GM10847 (cell line): ENCODE results near the gene RAB7A.

ENCODE experiments used
- POLR2A ChIP-seq: IDR thresholded peaks from 2 replicates; pipeline ENCODE4 v1.6.1; 2011; ENCODE audit not compliant: insufficient read length; ENCODE audit errors: extremely low read depth

RAB7A gene

GRCh38 chr3:128734523-128735189 lies 8.7 kb downstream of the RAB7A start:
- no peak for TF ChIP-seq POLR2A

GRCh38 chr3:128735287-128735686 lies 9.3 kb downstream of the RAB7A start:
- TF ChIP-seq POLR2A: no peak

GRCh38 chr3:128735884-128736283 lies 9.9 kb downstream of the RAB7A start:
- TF ChIP-seq POLR2A: no peak

- no peak for TF ChIP-seq POLR2A
Measured at GRCh38 chr3:128736601-128737000, 10.6 kb downstream of the RAB7A start.

GRCh38 chr3:128740621-128741020 lies 14.6 kb downstream of the RAB7A start:
- no peak for TF ChIP-seq POLR2A

- TF ChIP-seq POLR2A: no peak
Measured at GRCh38 chr3:128742821-128743594, 17.0 kb downstream of the RAB7A start.

GRCh38 chr3:128745742-128746141 lies 19.8 kb downstream of the RAB7A start:
- no peak for TF ChIP-seq POLR2A

GRCh38 chr3:128746881-128747280 lies 20.9 kb downstream of the RAB7A start:
- TF ChIP-seq POLR2A: no peak

GRCh38 chr3:128748557-128748956 lies 22.6 kb downstream of the RAB7A start:
- TF ChIP-seq POLR2A: no peak

GRCh38 chr3:128749035-128749434 lies 23.1 kb downstream of the RAB7A start:
- TF ChIP-seq POLR2A: no peak

GRCh38 chr3:128753715-128754114 lies 27.7 kb downstream of the RAB7A start:
- no peak for TF ChIP-seq POLR2A

- no peak for TF ChIP-seq POLR2A
Measured at GRCh38 chr3:128760042-128760441, 34.1 kb downstream of the RAB7A start.

- TF ChIP-seq POLR2A: no peak
Measured at GRCh38 chr3:128760881-128761280, 34.9 kb downstream of the RAB7A start.

- no peak for TF ChIP-seq POLR2A
Measured at GRCh38 chr3:128761392-128761791, 35.4 kb downstream of the RAB7A start.

GRCh38 chr3:128763967-128764366 lies 38.0 kb downstream of the RAB7A start:
- TF ChIP-seq POLR2A: no peak

GRCh38 chr3:128764863-128765262 lies 38.9 kb downstream of the RAB7A start:
- no peak for TF ChIP-seq POLR2A

GRCh38 chr3:128767094-128767750 lies 41.2 kb downstream of the RAB7A start:
- no peak for TF ChIP-seq POLR2A

- TF ChIP-seq POLR2A: no peak
Measured at GRCh38 chr3:128768471-128768870, 42.5 kb downstream of the RAB7A start.
